HUES6 (cell line): Measurements from ENCODE around the gene GALNT15.

Source experiments
- H3K27ac ChIP-seq: 2 replicates; pipeline ENCODE4 v1.7.0; 2013; ENCODE audit warnings: low read depth, mild to moderate bottlenecking, low read length, inconsistent platforms
- H3K27me3 ChIP-seq: 2 replicates; pipeline ENCODE4 v1.6.1; 2013; ENCODE audit warnings: low read length; ENCODE audit not compliant: control insufficient read depth, insufficient read depth
- H3K36me3 ChIP-seq: 2 replicates; pipeline ENCODE4 v1.6.1; 2013; ENCODE audit warnings: low read length; ENCODE audit not compliant: control insufficient read depth, insufficient read depth
- H3K4me1 ChIP-seq: 2 replicates; pipeline ENCODE4 v1.6.1; 2013; ENCODE audit warnings: low read length; ENCODE audit not compliant: control insufficient read depth, insufficient read depth
- H3K4me3 ChIP-seq: 2 replicates; pipeline ENCODE4 v1.5.1; 2013; ENCODE audit warnings: low read depth, low read length
- H3K9ac ChIP-seq: one replicate; pipeline ENCODE4 v1.6.1; 2013; ENCODE audit warnings: mild to moderate bottlenecking, low read length
- H3K9me3 ChIP-seq: 2 replicates; pipeline ENCODE4 v1.6.1; 2013; ENCODE audit warnings: low read depth, low read length; ENCODE audit not compliant: control insufficient read depth, insufficient read depth

GALNT15 gene

DNA sequence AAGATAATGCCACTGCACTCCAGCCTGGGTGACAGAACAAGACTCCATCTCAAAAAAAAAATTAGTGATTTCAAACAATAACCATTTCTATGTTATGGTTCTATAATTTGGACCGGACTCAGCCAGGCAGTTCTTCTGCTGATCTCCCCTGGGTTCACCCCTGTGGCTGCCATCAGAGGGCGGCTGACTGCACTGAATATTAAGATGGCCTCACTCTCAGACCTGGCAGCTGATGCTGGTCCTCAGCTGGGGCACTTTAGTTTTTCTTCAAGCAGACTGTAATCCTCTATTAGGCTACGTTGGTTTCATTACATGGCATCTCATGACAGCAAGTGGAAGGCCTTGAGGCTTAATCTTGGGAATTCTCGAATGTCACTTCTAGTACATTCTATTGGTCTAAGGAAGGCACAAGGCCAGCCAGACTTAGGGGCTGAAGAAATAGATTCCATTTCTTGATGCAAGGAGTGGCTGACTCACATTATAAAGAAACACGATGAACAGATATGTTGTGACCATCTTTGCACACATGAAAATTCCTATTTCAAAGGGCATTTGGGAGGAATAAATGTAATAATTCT, 12.8 kb downstream of the GALNT15 start:
- Histone ChIP-seq H3K4me3 (no peak overlapping the region), H3K27ac (no peak overlapping the region), H3K27me3 (no peaks in the 10 kb centered on the region), H3K9ac (no peak overlapping the region), H3K36me3 (no peaks in the 10 kb centered on the region), H3K9me3 (no peaks in the 10 kb centered on the region), H3K4me1 (no peaks in the 10 kb centered on the region)

GRCh38 chr3:16188071-16188470, 13.6 kb downstream of the GALNT15 start:
- Histone ChIP-seq H3K27me3 (no peaks in the 10 kb centered on the region), H3K4me3 (no peak overlapping the region), H3K9me3 (no peaks in the 10 kb centered on the region), H3K9ac (no peak overlapping the region), H3K27ac (no peak overlapping the region), H3K36me3 (no peaks in the 10 kb centered on the region), H3K4me1 (no peaks in the 10 kb centered on the region)

DNA sequence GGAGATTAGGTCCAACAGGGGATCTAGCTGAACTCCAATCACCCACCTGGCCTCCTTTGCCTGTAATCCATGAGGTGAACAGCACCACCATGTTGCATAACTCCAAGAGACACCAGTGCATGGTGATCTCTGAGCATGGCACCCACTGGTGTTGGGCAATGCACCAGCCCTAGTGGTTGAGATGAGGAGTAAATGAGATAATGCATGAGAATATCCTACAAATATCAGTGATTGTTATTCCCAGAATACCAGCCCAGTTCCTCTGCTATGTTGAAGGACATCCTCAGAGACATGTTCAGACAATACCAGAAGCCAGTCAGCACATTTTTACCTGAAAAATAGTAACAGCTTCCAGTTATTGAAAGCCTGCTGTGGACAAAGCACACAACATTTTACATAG, 14.7 kb downstream of the GALNT15 start:
- H3K27me3 ChIP-seq: no peaks in the 10 kb centered on the region
- H3K9ac ChIP-seq: no peak overlapping the region
- H3K4me1 ChIP-seq: no peaks in the 10 kb centered on the region
- no peak overlapping the region for H3K4me3 ChIP-seq
- H3K9me3 ChIP-seq: no peaks in the 10 kb centered on the region
- H3K27ac ChIP-seq: no peak overlapping the region
- no peaks in the 10 kb centered on the region for H3K36me3 ChIP-seq

- H3K27ac ChIP-seq: no peak overlapping the region
- no peaks in the 10 kb centered on the region for H3K4me1 ChIP-seq
- H3K9ac ChIP-seq: no peak overlapping the region
- no peaks in the 10 kb centered on the region for H3K9me3 ChIP-seq
- no peaks in the 10 kb centered on the region for H3K36me3 ChIP-seq
- H3K4me3 ChIP-seq: no peak overlapping the region
- no peaks in the 10 kb centered on the region for H3K27me3 ChIP-seq
These were observed 16.2 kb downstream of the GALNT15 start for GRCh38 chr3:16190704-16191103.

GRCh38 chr3:16191591-16191990, 17.1 kb downstream of the GALNT15 start:
- no peaks in the 10 kb centered on the region for H3K27me3 ChIP-seq
- H3K36me3 ChIP-seq: no peaks in the 10 kb centered on the region
- no peaks in the 10 kb centered on the region for H3K4me1 ChIP-seq
- H3K27ac ChIP-seq: no peak overlapping the region
- no peak overlapping the region for H3K9ac ChIP-seq
- no peak overlapping the region for H3K4me3 ChIP-seq
- no peaks in the 10 kb centered on the region for H3K9me3 ChIP-seq

GRCh38 chr3:16192176-16192811, 17.8 kb downstream of the GALNT15 start:
- no peak overlapping the region for H3K27ac ChIP-seq
- H3K9ac ChIP-seq: no peak overlapping the region
- no peaks in the 10 kb centered on the region for H3K4me1 ChIP-seq
- H3K9me3 ChIP-seq: no peaks in the 10 kb centered on the region
- no peaks in the 10 kb centered on the region for H3K36me3 ChIP-seq
- no peaks in the 10 kb centered on the region for H3K27me3 ChIP-seq
- no peak overlapping the region for H3K4me3 ChIP-seq

GRCh38 chr3:16198427-16198826, 23.9 kb downstream of the GALNT15 start:
- Histone ChIP-seq H3K9me3 (no peaks in the 10 kb centered on the region), H3K27ac (no peak overlapping the region), H3K36me3 (no peaks in the 10 kb centered on the region), H3K9ac (no peak overlapping the region), H3K27me3 (no peaks in the 10 kb centered on the region; the same call in 1 of the 2 replicates), H3K4me1 (peaks cover 5% of the 10 kb centered on the region), H3K4me3 (no peak overlapping the region)

DNA sequence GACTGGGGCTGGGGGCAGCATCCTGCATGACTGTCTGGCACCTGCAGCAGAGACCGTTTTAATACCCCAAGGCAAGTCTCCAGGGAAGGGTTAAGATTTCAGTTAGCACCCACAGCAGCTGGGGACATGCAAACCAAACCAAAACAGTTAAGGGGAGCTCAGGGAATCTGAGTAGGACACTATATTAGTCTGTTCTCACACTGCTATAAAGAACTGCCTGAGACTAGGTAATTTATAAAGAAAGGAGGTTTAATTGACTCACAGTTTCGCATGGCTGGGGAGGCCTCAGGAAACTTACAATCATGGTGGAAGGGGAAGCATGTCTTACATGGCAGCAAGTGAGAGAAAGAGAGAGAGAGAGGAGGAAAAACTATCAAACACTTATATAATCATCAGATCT, 25.3 kb downstream of the GALNT15 start:
- Histone ChIP-seq H3K4me3 (no peak overlapping the region), H3K27me3 (no peaks in the 10 kb centered on the region; the same call in 1 of the 2 replicates), H3K36me3 (no peaks in the 10 kb centered on the region), H3K9ac (no peak overlapping the region), H3K4me1 (peaks cover 9% of the 10 kb centered on the region), H3K9me3 (no peaks in the 10 kb centered on the region), H3K27ac (no peak overlapping the region)

DNA sequence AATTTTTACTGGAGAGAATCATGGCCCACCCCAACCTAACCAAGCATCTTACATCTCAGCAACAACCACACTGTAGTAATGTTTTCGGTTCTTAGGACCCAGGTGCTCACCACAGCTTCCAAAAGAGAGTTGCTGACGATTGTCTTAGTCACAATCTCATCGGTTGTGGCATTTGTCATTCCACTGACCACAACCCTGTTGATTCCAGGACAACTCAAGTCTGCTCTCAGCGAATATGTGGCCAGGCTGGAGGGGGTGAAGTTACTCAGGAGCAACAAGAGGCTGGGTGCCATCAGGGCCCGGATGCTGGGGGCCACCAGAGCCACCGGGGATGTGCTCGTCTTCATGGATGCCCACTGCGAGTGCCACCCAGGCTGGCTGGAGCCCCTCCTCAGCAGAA, 25.9 kb downstream of the GALNT15 start:
- no peak overlapping the region for H3K9ac ChIP-seq
- no peaks in the 10 kb centered on the region; the same call in 1 of the 2 replicates for H3K27me3 ChIP-seq

GRCh38 chr3:16203031-16203430, 28.6 kb downstream of the GALNT15 start:
- Histone ChIP-seq H3K4me3 (no peak overlapping the region), H3K27me3 (no peaks in the 10 kb centered on the region), H3K36me3 (no peaks in the 10 kb centered on the region), H3K9ac (no peak overlapping the region), H3K27ac (no peak overlapping the region), H3K4me1 (peaks cover 9% of the 10 kb centered on the region), H3K9me3 (no peaks in the 10 kb centered on the region)

More for the DNA sequence above, 25.9 kb downstream of the GALNT15 start:
- Histone ChIP-seq H3K4me3 (no peak overlapping the region), H3K4me1 (peaks cover 9% of the 10 kb centered on the region), H3K27ac (no peak overlapping the region), H3K9me3 (no peaks in the 10 kb centered on the region), H3K36me3 (no peaks in the 10 kb centered on the region)

GRCh38 chr3:16203671-16204629, 29.5 kb downstream of the GALNT15 start:
- Histone ChIP-seq H3K36me3 (no peaks in the 10 kb centered on the region), H3K27ac (no peak overlapping the region), H3K9ac (no peak overlapping the region), H3K4me1 (peaks cover 9% of the 10 kb centered on the region), H3K4me3 (no peak overlapping the region), H3K27me3 (no peaks in the 10 kb centered on the region), H3K9me3 (no peaks in the 10 kb centered on the region)
